BE2C (cell line): Measurements from ENCODE around the gene GALNT4.

ENCODE experiments used
- DNase-seq: peaks from one replicate; pipeline ENCODE4 v3.0.0-alpha.2; 2020
- H3K27me3 ChIP-seq: fragments of 250-450 bp; sonication (Bioruptor Pico); 2 replicates; pipeline ENCODE4 v1.5.1; 2020; ENCODE audit warnings: mild to moderate bottlenecking
- H3K36me3 ChIP-seq: fragments of 250-450 bp; sonication (Bioruptor Pico); 2 replicates; pipeline ENCODE4 v1.5.1; 2020; ENCODE audit warnings: mild to moderate bottlenecking
- H3K4me1 ChIP-seq: fragments of 250-450 bp; sonication (Bioruptor Pico); 2 replicates; pipeline ENCODE4 v1.5.1; 2020
- H3K4me3 ChIP-seq: 2 replicates; pipeline ENCODE4 v1.5.1; 2011; ENCODE audit warnings: low read depth, low read length
- H3K9me3 ChIP-seq: fragments of 250-450 bp; sonication (Bioruptor Pico); 2 replicates; pipeline ENCODE4 v1.5.1; 2020
- CTCF ChIP-seq: IDR thresholded peaks from 2 replicates; pipeline ENCODE4 v1.5.1; 2012; ENCODE audit warnings: mild to moderate bottlenecking, low read depth, low read length

The GALNT4 gene

GRCh38 chr12:89474615-89475014 lies 50.0 kb downstream of the GALNT4 start:
- no peaks in the 10 kb centered on the region for H3K9me3 ChIP-seq
- DNase-seq = no peak
- TF ChIP-seq CTCF = no peak
- no peaks in the 10 kb centered on the region for H3K36me3 ChIP-seq
- no peaks in the 10 kb centered on the region for H3K27me3 ChIP-seq
- no peak overlapping the region for H3K4me3 ChIP-seq
- no peaks in the 10 kb centered on the region for H3K4me1 ChIP-seq
